Measurements from ENCODE around the gene THAP7. TPM values are rescaled to one million over a fixed set of nuclear protein-coding genes. Genes with fewer than 3 reads are reported as not detected.
"Not testable (repeated sequence)": the region's sequence is repeated elsewhere in the genome, so short reads cannot be mapped to it uniquely, and the experiment has no call there.

The THAP7 gene
- total and polyA plus RNA-seq, 2 of the 4 experiments (the other 2 are of a cell fraction) = 14.2 to 19.8 TPM

DNA sequence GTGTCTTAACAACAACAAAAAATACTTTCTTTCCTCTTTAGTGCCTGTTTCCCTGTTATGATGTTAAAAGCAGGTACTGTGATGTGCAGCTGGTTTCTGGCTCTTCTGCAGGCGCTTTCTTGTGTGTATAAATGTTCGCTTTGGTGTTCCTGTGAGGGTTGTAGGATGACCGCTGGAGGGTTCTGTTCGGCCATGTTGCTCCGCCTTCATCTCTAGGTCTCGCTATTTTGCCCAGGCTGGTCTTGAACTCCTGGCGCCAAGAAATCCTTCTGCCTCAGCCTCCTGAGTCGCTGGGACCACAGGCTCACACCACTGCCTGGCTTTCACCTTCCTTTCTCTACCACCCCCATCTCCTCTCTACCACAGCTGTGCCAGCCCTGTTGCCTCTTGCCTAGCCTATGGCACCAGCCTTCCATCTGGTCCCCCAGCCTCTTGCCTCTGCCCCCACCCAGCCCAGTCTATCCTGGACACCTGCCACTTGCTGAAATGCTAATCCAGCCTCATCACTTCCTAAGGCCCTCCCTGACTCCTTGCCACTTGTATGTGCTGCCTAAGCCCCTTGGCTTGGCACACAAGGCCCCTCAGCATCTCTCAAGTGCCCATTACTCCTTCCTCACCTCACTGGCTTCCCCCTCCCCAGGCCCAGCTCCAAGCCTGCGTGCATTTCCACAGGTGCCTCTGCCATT lies 49.4 kb upstream of the THAP7 start:
- BruUV-seq (replicated peaks) = no TSS peak
- H2AFZ ChIP-seq (replicated peaks; ENCODE audit: low read length, poor library complexity) = no peak overlapping the region
- no peak overlapping the region for H3K14ac ChIP-seq (replicated peaks; ENCODE audit: low read depth, low read length)
- 59% methylated on average over 5 of the region's 9 CpGs; no CpG with 5 or more reads in 1 of the 2 experiments for WGBS, 2 experiments (ENCODE audit: extremely low coverage in 2 of 2, insufficient read length in 1 of 2)
- no peak overlapping the region for H3K9ac ChIP-seq (ENCODE audit: low read depth, low read length)
- no peak overlapping the region for H3K18ac ChIP-seq (ENCODE audit: low read depth, low read length)
- no peak for DNase-seq
- dilution Hi-C loops (cut with HindIII; ENCODE audit: low sequenced_read_pairs, unreplicated experiment) = no loop called here
- no peaks in the 10 kb centered on the region for H3K36me3 ChIP-seq (ENCODE audit: control insufficient read depth, insufficient read depth, low read length)
- no peaks in the 10 kb centered on the region for H3K9me1 ChIP-seq (ENCODE audit: insufficient read depth, low read length)
- POLR2A ChIA-PET (ENCODE audit: unreplicated experiment) = no interaction called here
- H2AK5ac ChIP-seq (ENCODE audit: low read depth, low read length) = no peak overlapping the region
- intact Hi-C loops (cut with micrococcal nuclease) = no loop called here
- no peak overlapping the region for H2BK120ac ChIP-seq (ENCODE audit: low read depth, low read length)
- H3K4me1 ChIP-seq (ENCODE audit: control insufficient read depth, insufficient read depth, low read length) = peaks cover 6% of the 10 kb centered on the region
- TF ChIP-seq, protein P1, sequence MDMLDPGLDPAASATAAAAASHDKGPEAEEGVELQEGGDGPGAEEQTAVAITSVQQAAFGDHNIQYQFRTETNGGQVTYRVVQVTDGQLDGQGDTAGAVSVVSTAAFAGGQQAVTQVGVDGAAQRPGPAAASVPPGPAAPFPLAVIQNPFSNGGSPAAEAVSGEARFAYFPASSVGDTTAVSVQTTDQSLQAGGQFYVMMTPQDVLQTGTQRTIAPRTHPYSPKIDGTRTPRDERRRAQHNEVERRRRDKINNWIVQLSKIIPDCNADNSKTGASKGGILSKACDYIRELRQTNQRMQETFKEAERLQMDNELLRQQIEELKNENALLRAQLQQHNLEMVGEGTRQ (IDR thresholded peaks at IDR 0.05; ENCODE audit: low read depth, low read length) = no peak
- no peak for TF ChIP-seq RCOR1 (IDR thresholded peaks at IDR 0.05; ENCODE audit: insufficient replicate concordance, low read length)
- TF ChIP-seq, protein P2, sequence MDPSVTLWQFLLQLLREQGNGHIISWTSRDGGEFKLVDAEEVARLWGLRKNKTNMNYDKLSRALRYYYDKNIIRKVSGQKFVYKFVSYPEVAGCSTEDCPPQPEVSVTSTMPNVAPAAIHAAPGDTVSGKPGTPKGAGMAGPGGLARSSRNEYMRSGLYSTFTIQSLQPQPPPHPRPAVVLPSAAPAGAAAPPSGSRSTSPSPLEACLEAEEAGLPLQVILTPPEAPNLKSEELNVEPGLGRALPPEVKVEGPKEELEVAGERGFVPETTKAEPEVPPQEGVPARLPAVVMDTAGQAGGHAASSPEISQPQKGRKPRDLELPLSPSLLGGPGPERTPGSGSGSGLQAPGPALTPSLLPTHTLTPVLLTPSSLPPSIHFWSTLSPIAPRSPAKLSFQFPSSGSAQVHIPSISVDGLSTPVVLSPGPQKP (IDR thresholded peaks at IDR 0.05; ENCODE audit: borderline replicate concordance, low read depth, low read length) = no peak
- no peak for TF ChIP-seq RAD21 (IDR thresholded peaks at IDR 0.05; ENCODE audit: low read length)
- no peak overlapping the region for H2AK9ac ChIP-seq (replicated peaks; ENCODE audit: low read depth, low read length, poor library complexity)
- no peaks in the 10 kb centered on the region for H3K79me1 ChIP-seq (ENCODE audit: low read depth in 1 of 2, low read length in 2 of 2)
- H4K5ac ChIP-seq (ENCODE audit: low read depth, low read length) = no peak overlapping the region
- H2BK20ac ChIP-seq (ENCODE audit: low read depth, low read length) = no peak overlapping the region
- no peak overlapping the region; the same call in 1 of the 2 replicates for H3K56ac ChIP-seq (ENCODE audit: extremely low read depth, insufficient read depth, low read length)
- CTCF ChIA-PET = no interaction called here
- no peak for ATAC-seq (ENCODE audit: low read depth)
- no peak overlapping the region for H3K23ac ChIP-seq (ENCODE audit: low read depth, low read length)
- no peaks in the 10 kb centered on the region for H3K9me3 ChIP-seq (ENCODE audit: control insufficient read depth, insufficient read depth, low read length)
- no peak overlapping the region for H4K8ac ChIP-seq (ENCODE audit: low read depth in 2 of 2, low read length in 2 of 2)
- H2BK5ac ChIP-seq (ENCODE audit: low read depth, low read length, poor library complexity, severe bottlenecking) = no peak overlapping the region
- H3K27ac ChIP-seq (ENCODE audit: insufficient read depth, low read length) = no peak overlapping the region
- H4K91ac ChIP-seq (ENCODE audit: insufficient read depth, low read depth, low read length) = no peak overlapping the region
- H3K4me3 ChIP-seq (ENCODE audit: insufficient read depth, low read depth, low read length) = no peak overlapping the region
- H3K4ac ChIP-seq (ENCODE audit: low read depth, low read length) = no peak overlapping the region
- H4K20me1 ChIP-seq (ENCODE audit: insufficient read depth, low read length) = no peaks in the 10 kb centered on the region
- in situ Hi-C loops (cut with MboI; ENCODE audit: low sequenced_read_pairs) = no loop called here
- H3K27me3 ChIP-seq (ENCODE audit: control insufficient read depth, insufficient read depth, low read length) = peaks cover 18% of the 10 kb centered on the region
- no peak overlapping the region for H3K4me2 ChIP-seq (ENCODE audit: low read depth, low read length)
- H2BK15ac ChIP-seq (ENCODE audit: low read depth, low read length) = no peak overlapping the region

DNA sequence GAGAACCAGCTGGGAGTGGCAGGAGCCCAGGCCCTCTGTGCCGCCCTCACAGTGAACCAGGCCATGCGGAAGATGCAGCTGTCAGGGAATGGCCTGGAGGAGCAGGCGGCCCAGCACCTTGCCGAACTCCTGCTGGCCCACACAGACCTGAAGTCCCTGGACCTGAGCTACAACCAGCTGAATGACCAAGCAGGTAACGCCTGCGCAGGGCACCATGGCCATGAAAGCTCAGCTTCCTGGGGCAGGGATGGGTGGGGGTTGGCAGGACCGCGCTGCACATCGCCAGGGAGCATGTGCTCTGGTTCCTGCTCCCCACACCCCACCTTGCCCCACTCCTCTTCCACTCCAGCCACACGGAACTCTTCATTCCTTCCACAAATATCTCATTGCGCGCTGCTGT lies 47.0 kb upstream of the THAP7 start:
- POLR2A ChIA-PET (ENCODE audit: unreplicated experiment); H3K18ac ChIP-seq (ENCODE audit: low read depth, low read length); in situ Hi-C loops (cut with MboI; ENCODE audit: low sequenced_read_pairs); H2BK120ac ChIP-seq (ENCODE audit: low read depth, low read length); H2BK5ac ChIP-seq (ENCODE audit: low read depth, low read length, poor library complexity, severe bottlenecking); H4K20me1 ChIP-seq (ENCODE audit: insufficient read depth, low read length); H3K4me2 ChIP-seq (ENCODE audit: low read depth, low read length); CTCF ChIA-PET; H4K5ac ChIP-seq (ENCODE audit: low read depth, low read length); BruUV-seq (replicated peaks); H3K4ac ChIP-seq (ENCODE audit: low read depth, low read length); H3K27me3 ChIP-seq (ENCODE audit: control insufficient read depth, insufficient read depth, low read length); H3K4me3 ChIP-seq (ENCODE audit: insufficient read depth, low read depth, low read length); H2AK5ac ChIP-seq (ENCODE audit: low read depth, low read length); H3K9me3 ChIP-seq (ENCODE audit: control insufficient read depth, insufficient read depth, low read length); DNase-seq; H3K27ac ChIP-seq (ENCODE audit: insufficient read depth, low read length); intact Hi-C loops (cut with micrococcal nuclease); H4K91ac ChIP-seq (ENCODE audit: insufficient read depth, low read depth, low read length); H2AK9ac ChIP-seq (replicated peaks; ENCODE audit: low read depth, low read length, poor library complexity); H3K14ac ChIP-seq (replicated peaks; ENCODE audit: low read depth, low read length); H3K9ac ChIP-seq (ENCODE audit: low read depth, low read length); H3K79me1 ChIP-seq (ENCODE audit: low read depth in 1 of 2, low read length in 2 of 2); dilution Hi-C loops (cut with HindIII; ENCODE audit: low sequenced_read_pairs, unreplicated experiment); H3K56ac ChIP-seq (ENCODE audit: extremely low read depth, insufficient read depth, low read length); H2BK20ac ChIP-seq (ENCODE audit: low read depth, low read length); H3K9me1 ChIP-seq (ENCODE audit: insufficient read depth, low read length); H3K23ac ChIP-seq (ENCODE audit: low read depth, low read length); H2AFZ ChIP-seq (replicated peaks; ENCODE audit: low read length, poor library complexity); H3K36me3 ChIP-seq (ENCODE audit: control insufficient read depth, insufficient read depth, low read length); ATAC-seq (ENCODE audit: low read depth); H2BK15ac ChIP-seq (ENCODE audit: low read depth, low read length); H4K8ac ChIP-seq (ENCODE audit: low read depth in 2 of 2, low read length in 2 of 2): not testable (repeated sequence)
- WGBS, 2 experiments (ENCODE audit: extremely low coverage in 2 of 2, insufficient read length in 1 of 2) = no CpG with 5 or more reads among the region's 12 CpGs
- H3K4me1 ChIP-seq (ENCODE audit: control insufficient read depth, insufficient read depth, low read length) = peaks cover 20% of the 10 kb centered on the region
